ENCODE results near the gene PPP1R10.

The PPP1R10 gene

DNA sequence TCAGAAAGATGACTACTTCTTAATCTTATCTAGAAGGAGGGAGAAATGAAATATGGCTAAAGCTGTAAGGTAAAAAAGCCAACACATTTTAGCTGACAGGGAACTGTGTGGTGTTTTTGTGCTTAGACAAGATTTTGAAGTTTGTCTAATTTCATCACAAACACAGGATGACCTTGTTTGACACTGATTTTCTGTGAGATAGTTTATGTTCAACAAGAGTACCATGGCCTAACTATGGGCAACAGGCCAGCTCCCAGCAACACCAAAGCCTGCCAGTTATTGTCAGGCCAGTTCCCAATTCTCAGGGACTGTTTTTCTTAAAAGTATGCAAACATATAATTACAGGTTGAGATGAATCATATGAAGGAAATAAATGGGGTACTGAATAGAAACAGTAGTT lies 51.3 kb downstream of the PPP1R10 start:
- no peak overlapping the region for H3K27ac ChIP-seq
- TF ChIP-seq, protein P1, sequence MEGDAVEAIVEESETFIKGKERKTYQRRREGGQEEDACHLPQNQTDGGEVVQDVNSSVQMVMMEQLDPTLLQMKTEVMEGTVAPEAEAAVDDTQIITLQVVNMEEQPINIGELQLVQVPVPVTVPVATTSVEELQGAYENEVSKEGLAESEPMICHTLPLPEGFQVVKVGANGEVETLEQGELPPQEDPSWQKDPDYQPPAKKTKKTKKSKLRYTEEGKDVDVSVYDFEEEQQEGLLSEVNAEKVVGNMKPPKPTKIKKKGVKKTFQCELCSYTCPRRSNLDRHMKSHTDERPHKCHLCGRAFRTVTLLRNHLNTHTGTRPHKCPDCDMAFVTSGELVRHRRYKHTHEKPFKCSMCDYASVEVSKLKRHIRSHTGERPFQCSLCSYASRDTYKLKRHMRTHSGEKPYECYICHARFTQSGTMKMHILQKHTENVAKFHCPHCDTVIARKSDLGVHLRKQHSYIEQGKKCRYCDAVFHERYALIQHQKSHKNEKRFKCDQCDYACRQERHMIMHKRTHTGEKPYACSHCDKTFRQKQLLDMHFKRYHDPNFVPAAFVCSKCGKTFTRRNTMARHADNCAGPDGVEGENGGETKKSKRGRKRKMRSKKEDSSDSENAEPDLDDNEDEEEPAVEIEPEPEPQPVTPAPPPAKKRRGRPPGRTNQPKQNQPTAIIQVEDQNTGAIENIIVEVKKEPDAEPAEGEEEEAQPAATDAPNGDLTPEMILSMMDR (IDR thresholded peaks at IDR 0.05): no peak
- no peak overlapping the region for H3K4me3 ChIP-seq
- no peak for DNase-seq (ENCODE audit: low spot score)

DNA sequence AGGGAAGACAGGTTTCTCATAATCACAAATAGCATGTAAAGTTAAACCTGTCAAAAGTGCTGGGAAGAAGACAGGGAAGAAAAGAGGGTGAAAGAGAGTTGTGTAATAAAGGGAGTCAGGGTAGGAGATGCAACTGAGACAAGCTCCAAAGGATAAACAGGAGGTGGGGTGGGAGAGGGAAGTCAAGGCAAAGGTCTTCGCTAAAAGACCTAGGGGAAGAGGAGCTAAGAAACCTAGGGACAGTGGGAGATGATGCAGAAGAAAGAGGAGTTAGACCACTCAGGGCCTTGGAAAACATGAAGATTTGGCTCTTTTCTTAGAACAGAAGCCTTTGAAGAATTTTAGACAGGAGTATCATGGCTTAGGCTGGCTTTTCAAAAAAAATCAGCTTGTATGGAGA lies 52.9 kb downstream of the PPP1R10 start:
- Histone ChIP-seq H3K4me3 (no peak overlapping the region), H3K27ac (no peak overlapping the region)
- DNase-seq (ENCODE audit: low spot score): no peak
- TF ChIP-seq, protein P1 (IDR thresholded peaks at IDR 0.05): no peak

DNA sequence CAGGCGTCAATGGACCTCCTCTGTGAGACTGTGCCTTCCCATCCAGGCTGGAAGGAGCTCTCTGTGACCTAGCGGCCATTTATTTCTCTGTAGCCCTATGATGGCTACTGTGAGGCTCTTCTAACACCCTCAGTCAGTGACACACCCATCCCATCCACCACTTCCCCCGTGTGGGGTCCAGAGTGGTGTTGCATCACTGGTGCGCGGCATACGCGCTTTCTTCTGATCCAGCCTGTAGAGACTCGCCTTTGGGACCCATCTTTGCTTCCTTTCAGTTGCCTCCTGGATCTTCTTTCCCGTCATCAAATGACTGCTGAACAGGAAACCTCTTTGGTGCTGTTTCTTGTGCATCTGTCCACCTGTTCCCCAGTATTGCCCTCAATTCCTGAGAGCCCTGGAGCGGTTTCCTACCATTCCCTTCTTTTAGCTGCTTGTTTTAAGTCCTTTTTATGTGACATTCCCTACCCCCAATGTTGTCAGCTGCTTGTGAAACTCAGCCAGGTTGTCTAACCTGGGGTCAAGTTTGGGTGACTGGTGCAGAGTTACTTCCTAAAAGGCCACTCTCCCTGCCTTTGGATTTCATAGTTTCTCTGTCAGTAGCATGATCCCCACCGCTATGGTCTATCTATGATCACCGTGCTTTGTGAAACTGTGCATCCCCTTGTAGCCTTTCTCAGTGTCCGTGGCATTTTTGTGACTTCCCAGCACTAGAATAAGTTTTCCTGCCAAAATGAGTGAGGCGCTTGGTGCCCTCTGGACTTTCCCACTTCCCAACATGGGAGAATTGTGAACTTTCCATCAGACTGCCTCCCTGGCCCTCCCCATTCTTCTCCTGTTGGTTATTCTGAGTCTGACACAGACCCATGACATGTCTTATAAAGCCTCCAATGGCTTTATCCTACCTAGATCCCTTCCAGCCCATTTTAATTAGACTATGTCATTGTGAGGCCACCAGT lies 54.3 kb downstream of the PPP1R10 start:
- TF ChIP-seq, protein P1 (IDR thresholded peaks at IDR 0.05): no peak
- no peak overlapping the region for H3K27ac ChIP-seq
- no peak overlapping the region for H3K4me3 ChIP-seq
- no peak for DNase-seq (ENCODE audit: low spot score)

DNA sequence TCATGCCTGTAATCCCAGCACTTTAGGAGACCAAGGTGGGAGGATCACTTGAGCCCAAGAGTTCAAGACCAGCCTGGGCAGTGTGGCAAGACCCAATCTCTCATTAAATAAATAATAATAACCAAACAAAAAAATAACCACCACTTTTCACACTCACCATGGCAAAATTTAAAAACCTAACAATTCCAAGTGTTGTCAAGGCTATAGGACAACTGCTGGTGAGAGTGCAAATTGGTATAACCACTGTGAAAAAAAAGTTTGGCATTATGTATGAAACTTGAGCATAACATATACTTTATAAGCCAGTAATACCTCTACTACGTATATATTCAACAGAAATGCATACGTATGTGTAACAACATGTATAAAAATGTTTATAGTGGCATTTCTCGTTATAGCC lies 56.1 kb downstream of the PPP1R10 start:
- TF ChIP-seq, protein P1 (IDR thresholded peaks at IDR 0.05): no peak
- no peak overlapping the region for H3K27ac ChIP-seq

DNA sequence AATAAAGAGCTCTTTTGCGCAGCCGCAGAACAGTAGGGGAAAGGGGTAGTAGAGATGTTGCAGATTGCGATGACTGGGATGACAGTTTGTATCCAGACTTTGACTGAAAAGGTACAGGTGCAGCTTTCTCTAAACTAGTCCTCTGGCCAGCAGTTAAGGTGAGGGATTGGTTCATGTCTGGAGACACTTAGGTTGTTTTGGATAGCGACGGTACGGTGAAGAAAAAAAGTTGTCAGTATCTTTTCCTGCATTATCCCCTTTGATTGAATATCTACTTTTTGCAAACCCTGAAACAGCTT lies 59.4 kb downstream of the PPP1R10 start:
- DNase-seq (ENCODE audit: low spot score): no peak
- H3K4me3 ChIP-seq: peak overlapping the region; percentile 96
- TF ChIP-seq, protein P1 (IDR thresholded peaks at IDR 0.05): no peak
- H3K27ac ChIP-seq: peak overlapping the region; percentile 96 to 97

More for the DNA sequence above, 56.1 kb downstream of the PPP1R10 start:
- no peak for DNase-seq (ENCODE audit: low spot score)
- H3K4me3 ChIP-seq: no peak overlapping the region

DNA sequence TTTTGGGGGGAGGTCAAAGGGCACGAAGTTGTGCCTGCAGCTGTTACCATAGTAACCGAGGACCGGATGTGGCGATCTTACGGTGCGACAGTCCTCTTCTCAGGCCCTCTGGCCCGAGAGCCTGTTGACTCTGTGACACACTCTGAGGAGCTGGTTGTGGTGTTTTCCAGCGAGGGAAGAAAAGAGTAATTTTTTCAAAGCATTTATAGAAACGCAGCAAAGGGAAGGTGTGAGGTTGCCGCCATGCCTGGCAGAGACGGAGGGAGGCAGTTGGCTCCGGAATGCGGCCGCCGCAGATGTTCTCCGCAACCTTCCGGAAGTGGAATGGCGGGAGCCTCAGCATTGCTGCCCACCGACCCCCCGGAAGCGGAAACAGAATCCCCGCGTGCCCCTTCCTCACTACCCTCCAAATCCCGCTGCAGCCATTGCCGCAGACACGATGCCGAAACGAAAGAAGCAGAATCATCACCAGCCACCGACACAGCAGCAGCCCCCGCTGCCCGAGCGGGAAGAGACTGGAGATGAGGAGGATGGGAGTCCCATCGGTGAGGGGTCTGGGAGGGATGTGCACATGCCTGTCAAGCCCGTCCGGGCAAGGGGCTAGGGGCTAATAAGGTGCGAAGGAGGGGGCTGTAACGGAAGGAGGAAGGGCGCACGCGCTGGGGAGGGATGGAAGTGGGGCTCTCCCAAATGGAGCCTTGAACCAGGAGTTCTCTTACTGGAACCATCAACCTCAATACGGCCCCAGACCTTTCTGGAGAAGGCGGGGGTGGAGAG lies 59.9 kb downstream of the PPP1R10 start, which contains the start of gene PRR3:
Gene PRR3, plus strand, starts transcription at position 390 of the 777 bp plus-strand sequence. Its CDS starts 50 bp downstream, at position 440.
- Histone ChIP-seq H3K27ac (peak within 1 kb of the TSS; percentile 96 to 97), H3K4me3 (peak within 1 kb of the TSS; percentile 96)
- TF ChIP-seq, protein P1 (IDR thresholded peaks at IDR 0.05): no peak
- peak; percentile 93 for DNase-seq (ENCODE audit: low spot score)
